ENCODE results near the gene ING3. TPM values are rescaled to one million over a fixed set of nuclear protein-coding genes. Genes with fewer than 3 reads are reported as not detected.

Gene ING3
- total and polyA plus RNA-seq, 3 experiments from 2014 or later = 24.4 to 31.6 (median 30.7) TPM

DNA sequence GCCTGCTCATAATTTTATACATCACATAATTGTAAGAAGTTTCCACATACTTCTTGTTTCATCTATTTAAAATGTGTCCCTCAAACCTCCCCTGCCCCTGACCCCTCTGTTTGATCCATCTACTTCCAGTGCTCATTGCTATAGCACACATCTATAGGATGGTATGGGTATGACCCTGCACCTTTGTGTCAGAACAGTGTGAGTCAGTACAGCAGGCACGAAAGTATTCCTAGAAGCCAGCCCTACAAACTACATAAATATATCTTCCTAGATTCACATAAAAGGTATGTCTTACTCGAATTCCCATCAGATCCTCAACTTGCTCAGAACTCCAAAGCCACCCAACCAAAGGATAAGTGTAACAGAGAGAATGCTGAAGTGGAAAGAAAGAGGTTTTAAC, 25.7 kb upstream of the ING3 start:
- H3K27ac Mint-ChIP-seq = no peak overlapping the region
- no peaks in the 10 kb centered on the region for H3K36me3 Mint-ChIP-seq
- ChIA-PET CTCF (no interaction called here), POLR2A (no interaction called here)
- no peaks in the 10 kb centered on the region for H3K9me3 Mint-ChIP-seq
- no peaks in the 10 kb centered on the region for H3K4me1 Mint-ChIP-seq
- peaks cover 5 to 48% of the 10 kb centered on the region in 2 donors for H3K27me3 Mint-ChIP-seq
- DNase-seq = no peak
- no peaks in the 10 kb centered on the region for H3K4me1 ChIP-seq (ENCODE audit: insufficient read depth, low read length)
- H3K4me3 ChIP-seq (ENCODE audit: low read length) = no peak overlapping the region
- no peak overlapping the region for H3K4me3 Mint-ChIP-seq
- H3K27me3 ChIP-seq (ENCODE audit: insufficient read depth, low read length, poor library complexity, severe bottlenecking) = no peaks in the 10 kb centered on the region
- H3K27ac ChIP-seq (ENCODE audit: low read depth, low read length) = no peak overlapping the region
- no peaks in the 10 kb centered on the region for H3K36me3 ChIP-seq (ENCODE audit: insufficient read depth, low read length)
- H3K9me3 ChIP-seq (ENCODE audit: low read length) = no peaks in the 10 kb centered on the region

DNA sequence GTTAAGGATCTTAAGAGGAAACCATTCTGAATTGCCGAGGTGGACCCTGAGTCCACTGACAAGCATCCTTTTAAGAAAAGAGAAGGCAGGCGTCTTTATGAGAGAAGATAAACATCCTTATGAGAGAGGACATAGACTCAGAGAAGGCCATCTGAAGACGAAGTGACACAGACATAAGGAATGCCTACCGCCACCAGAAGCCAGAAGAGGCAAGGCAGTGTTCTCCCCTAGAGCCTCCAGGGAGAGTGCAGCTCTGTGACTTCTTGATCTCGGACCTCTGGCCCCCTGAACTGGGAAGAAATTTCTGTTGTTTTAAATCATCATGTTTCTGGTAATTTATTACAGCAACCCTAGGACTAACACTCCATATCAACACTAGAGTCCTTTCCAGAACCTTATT, 25.2 kb upstream of the ING3 start:
- H3K4me3 ChIP-seq (ENCODE audit: low read length) = no peak overlapping the region
- Mint-ChIP-seq H3K27ac (no peak overlapping the region), H3K36me3 (no peaks in the 10 kb centered on the region), H3K4me3 (no peak overlapping the region), H3K4me1 (no peaks in the 10 kb centered on the region), H3K27me3 (peaks cover 5 to 53% of the 10 kb centered on the region in 2 donors), H3K9me3 (no peaks in the 10 kb centered on the region)
- no peaks in the 10 kb centered on the region for H3K36me3 ChIP-seq (ENCODE audit: insufficient read depth, low read length)
- ChIA-PET CTCF (no interaction called here), POLR2A (no interaction called here)
- no peak overlapping the region for H3K27ac ChIP-seq (ENCODE audit: low read depth, low read length)
- H3K27me3 ChIP-seq (ENCODE audit: insufficient read depth, low read length, poor library complexity, severe bottlenecking) = no peaks in the 10 kb centered on the region
- no peaks in the 10 kb centered on the region for H3K4me1 ChIP-seq (ENCODE audit: insufficient read depth, low read length)
- no peaks in the 10 kb centered on the region for H3K9me3 ChIP-seq (ENCODE audit: low read length)
- no peak for DNase-seq

DNA sequence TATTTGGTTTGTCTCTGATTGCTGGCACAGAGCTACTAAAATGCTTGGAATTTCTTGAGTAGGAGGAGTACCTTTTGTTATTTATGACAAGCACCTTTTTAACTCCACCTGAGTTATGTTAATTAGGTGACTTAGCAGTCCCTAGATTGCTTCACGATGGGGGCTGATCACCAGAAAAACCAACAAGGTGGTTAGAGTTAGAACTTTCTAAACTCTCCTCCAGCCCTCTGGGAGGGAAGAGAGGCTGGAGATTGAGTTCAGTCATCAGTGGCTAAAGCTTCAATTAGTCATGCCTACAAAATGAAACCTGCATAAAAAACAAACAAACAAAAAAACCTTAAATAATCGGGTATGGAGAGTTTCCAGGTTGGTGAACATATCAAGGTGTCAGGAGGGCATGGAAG, 23.6 kb upstream of the ING3 start:
- no peaks in the 10 kb centered on the region for H3K36me3 Mint-ChIP-seq
- no peaks in the 10 kb centered on the region for H3K27me3 ChIP-seq (ENCODE audit: insufficient read depth, low read length, poor library complexity, severe bottlenecking)
- H3K9me3 Mint-ChIP-seq = no peaks in the 10 kb centered on the region
- ChIA-PET POLR2A (no interaction called here), CTCF (no interaction called here)
- DNase-seq = no peak
- no peak overlapping the region for H3K27ac ChIP-seq (ENCODE audit: low read depth, low read length)
- no peak overlapping the region for H3K4me3 Mint-ChIP-seq
- no peaks in the 10 kb centered on the region for H3K4me1 Mint-ChIP-seq
- no peak overlapping the region for H3K27ac Mint-ChIP-seq
- H3K4me3 ChIP-seq (ENCODE audit: low read length) = no peak overlapping the region
- H3K27me3 Mint-ChIP-seq = peaks cover 5 to 63% of the 10 kb centered on the region in 2 donors
- H3K9me3 ChIP-seq (ENCODE audit: low read length) = no peaks in the 10 kb centered on the region
- H3K4me1 ChIP-seq (ENCODE audit: insufficient read depth, low read length) = no peaks in the 10 kb centered on the region
- no peaks in the 10 kb centered on the region for H3K36me3 ChIP-seq (ENCODE audit: insufficient read depth, low read length)

DNA sequence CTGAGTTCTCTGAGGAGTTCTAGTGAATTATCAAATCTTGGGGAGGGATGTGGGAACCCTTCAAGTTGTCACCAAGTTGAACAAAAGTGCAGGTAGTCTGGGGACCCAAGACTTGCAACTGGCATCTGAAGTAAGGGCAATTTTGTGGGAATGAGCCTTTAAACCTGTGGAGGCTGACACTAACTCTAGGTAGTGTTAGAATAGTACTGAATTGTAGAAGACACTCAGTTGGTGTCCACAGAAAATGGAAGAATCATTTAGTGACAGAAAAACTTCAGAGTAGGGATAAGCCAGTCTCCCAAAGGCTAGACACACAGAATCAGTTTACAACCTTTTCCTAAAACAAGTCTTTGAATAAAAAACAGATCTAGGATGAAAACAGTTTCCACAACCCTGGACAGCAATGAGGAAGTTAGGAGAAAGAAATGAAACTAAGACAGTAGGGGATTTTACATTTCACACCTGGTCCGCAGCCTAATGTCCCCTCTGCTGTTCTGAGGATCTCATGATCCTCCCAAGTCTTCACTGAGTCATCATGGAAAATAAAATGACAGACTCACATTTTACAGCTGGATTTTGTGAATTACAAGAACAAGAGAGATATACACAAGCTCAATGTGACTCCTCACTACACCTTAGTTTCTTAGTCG, 23.0 kb upstream of the ING3 start:
- Histone ChIP-seq H3K4me3 (ENCODE audit: low read length) (no peak overlapping the region), H3K9me3 (ENCODE audit: low read length) (no peaks in the 10 kb centered on the region), H3K27me3 (ENCODE audit: insufficient read depth, low read length, poor library complexity, severe bottlenecking) (no peaks in the 10 kb centered on the region), H3K4me1 (ENCODE audit: insufficient read depth, low read length) (no peaks in the 10 kb centered on the region), H3K36me3 (ENCODE audit: insufficient read depth, low read length) (no peaks in the 10 kb centered on the region), H3K27ac (ENCODE audit: low read depth, low read length) (no peak overlapping the region)
- Mint-ChIP-seq H3K36me3 (no peaks in the 10 kb centered on the region), H3K9me3 (no peaks in the 10 kb centered on the region), H3K4me1 (no peaks in the 10 kb centered on the region), H3K27me3 (peaks cover 5 to 62% of the 10 kb centered on the region in 2 donors), H3K4me3 (no peak overlapping the region), H3K27ac (no peak overlapping the region)
- DNase-seq = no peak
- ChIA-PET POLR2A (no interaction called here), CTCF (no interaction called here)

DNA sequence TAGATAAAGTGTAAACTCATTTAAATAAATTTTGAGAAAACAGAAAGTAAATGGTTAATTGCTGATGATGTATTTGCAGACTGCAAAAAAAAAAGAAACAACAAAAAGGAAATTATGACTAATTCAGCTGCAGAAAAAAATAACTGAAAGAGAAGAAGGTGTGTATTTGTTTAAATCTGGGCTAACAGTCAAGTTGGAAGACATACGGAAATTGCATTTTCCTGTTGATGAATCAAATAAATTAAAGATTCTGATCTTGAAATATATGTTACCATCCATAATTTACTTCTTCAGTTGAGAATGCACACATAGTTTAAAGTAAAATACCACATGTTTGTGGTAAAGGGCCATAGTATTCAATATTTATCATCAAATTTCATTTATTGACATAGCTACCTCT, 19.3 kb upstream of the ING3 start:
- ChIA-PET POLR2A (no interaction called here), CTCF (no interaction called here)
- Histone ChIP-seq H3K27me3 (ENCODE audit: insufficient read depth, low read length, poor library complexity, severe bottlenecking) (no peaks in the 10 kb centered on the region), H3K9me3 (ENCODE audit: low read length) (no peaks in the 10 kb centered on the region), H3K4me3 (ENCODE audit: low read length) (no peak overlapping the region), H3K4me1 (ENCODE audit: insufficient read depth, low read length) (no peaks in the 10 kb centered on the region), H3K27ac (ENCODE audit: low read depth, low read length) (no peak overlapping the region), H3K36me3 (ENCODE audit: insufficient read depth, low read length) (no peaks in the 10 kb centered on the region)
- Mint-ChIP-seq H3K9me3 (no peaks in the 10 kb centered on the region), H3K27ac (peak overlapping the region in 1 of 8 donors; percentile 29), H3K36me3 (no peaks in the 10 kb centered on the region), H3K27me3 (peaks cover 3 to 54% of the 10 kb centered on the region in 2 donors), H3K4me1 (no peaks in the 10 kb centered on the region), H3K4me3 (no peak overlapping the region)
- DNase-seq = no peak

DNA sequence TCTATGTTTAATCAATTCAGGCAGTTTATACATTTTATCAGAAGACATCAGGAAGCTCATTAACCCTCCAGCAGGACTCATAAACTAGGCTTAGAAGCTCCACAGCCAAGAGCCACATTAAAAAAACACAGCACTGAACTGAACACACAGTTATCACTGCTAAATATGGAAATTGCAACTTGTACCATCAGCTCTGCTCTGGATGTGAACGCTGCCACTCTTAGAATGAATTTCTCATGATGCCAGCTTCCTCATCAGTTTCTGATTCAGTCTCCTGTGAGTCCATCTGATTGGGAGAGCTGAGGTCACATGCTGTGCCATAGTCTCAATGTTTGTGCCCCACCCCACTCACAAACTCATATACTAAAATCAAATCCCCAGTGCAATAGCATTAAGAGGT, 17.1 kb upstream of the ING3 start:
- Histone ChIP-seq H3K9me3 (ENCODE audit: low read length) (no peaks in the 10 kb centered on the region), H3K27me3 (ENCODE audit: insufficient read depth, low read length, poor library complexity, severe bottlenecking) (no peaks in the 10 kb centered on the region), H3K27ac (ENCODE audit: low read depth, low read length) (no peak overlapping the region), H3K36me3 (ENCODE audit: insufficient read depth, low read length) (no peaks in the 10 kb centered on the region), H3K4me1 (ENCODE audit: insufficient read depth, low read length) (no peaks in the 10 kb centered on the region), H3K4me3 (ENCODE audit: low read length) (no peak overlapping the region)
- Mint-ChIP-seq H3K27me3 (peaks cover 3 to 38% of the 10 kb centered on the region in 2 donors), H3K4me1 (no peaks in the 10 kb centered on the region), H3K4me3 (no peak overlapping the region), H3K27ac (no peak overlapping the region), H3K36me3 (no peaks in the 10 kb centered on the region), H3K9me3 (no peaks in the 10 kb centered on the region)
- ChIA-PET CTCF (no interaction called here), POLR2A (no interaction called here)
- DNase-seq = no peak

DNA sequence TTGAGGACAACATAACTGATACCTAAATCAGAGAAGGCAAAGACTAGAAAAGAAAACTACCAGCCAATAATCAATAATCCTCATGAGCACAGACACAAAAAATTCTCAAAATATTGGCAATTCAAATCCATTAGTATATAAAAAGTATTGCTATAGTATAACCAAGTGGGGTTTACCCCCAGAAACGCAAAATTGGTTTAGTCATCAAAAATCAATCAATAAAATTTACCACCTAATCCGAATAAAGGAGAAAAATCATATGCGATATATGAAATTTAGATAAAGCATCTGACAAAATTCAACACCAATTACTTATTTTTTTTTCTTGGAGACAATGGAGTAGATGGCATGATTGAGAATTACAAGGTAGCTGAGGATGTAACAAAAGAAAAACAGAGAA, 11.2 kb upstream of the ING3 start:
- no peaks in the 10 kb centered on the region for H3K27me3 ChIP-seq (ENCODE audit: insufficient read depth, low read length, poor library complexity, severe bottlenecking)
- no peak overlapping the region for H3K27ac Mint-ChIP-seq
- H3K27me3 Mint-ChIP-seq = peaks cover 5 to 13% of the 10 kb centered on the region in 2 donors
- H3K4me3 Mint-ChIP-seq = no peak overlapping the region
- H3K9me3 Mint-ChIP-seq = no peaks in the 10 kb centered on the region
- H3K4me1 Mint-ChIP-seq = no peaks in the 10 kb centered on the region
- no peak overlapping the region for H3K27ac ChIP-seq (ENCODE audit: low read depth, low read length)
- ChIA-PET POLR2A (no interaction called here), CTCF (no interaction called here)
- no peaks in the 10 kb centered on the region for H3K36me3 ChIP-seq (ENCODE audit: insufficient read depth, low read length)
- H3K4me3 ChIP-seq (ENCODE audit: low read length) = no peak overlapping the region
- H3K9me3 ChIP-seq (ENCODE audit: low read length) = no peaks in the 10 kb centered on the region
- DNase-seq = no peak
- H3K4me1 ChIP-seq (ENCODE audit: insufficient read depth, low read length) = no peaks in the 10 kb centered on the region
- H3K36me3 Mint-ChIP-seq = no peaks in the 10 kb centered on the region

DNA sequence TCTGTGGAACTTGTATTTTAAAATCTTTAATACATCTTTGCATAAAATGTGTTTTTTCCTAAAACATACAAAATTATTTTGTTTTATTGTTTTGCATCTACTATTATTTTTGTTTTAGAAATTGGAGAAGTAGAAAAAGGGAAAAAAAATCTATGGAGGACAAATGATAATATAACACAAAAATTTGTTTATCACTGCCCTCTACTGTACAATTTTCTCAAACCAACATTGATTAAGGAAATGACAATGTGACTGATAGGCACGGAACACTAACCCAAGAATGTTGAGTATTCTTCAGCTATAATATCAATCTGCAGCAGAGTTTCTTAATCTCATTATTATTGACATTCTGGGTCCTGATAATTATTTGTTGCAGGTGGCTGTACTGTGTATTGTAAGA, 9.5 kb upstream of the ING3 start:
- Mint-ChIP-seq H3K27me3 (peaks cover 1 to 4% of the 10 kb centered on the region in 2 donors), H3K9me3 (no peaks in the 10 kb centered on the region)
- POLR2A ChIA-PET = no interaction called here

DNA sequence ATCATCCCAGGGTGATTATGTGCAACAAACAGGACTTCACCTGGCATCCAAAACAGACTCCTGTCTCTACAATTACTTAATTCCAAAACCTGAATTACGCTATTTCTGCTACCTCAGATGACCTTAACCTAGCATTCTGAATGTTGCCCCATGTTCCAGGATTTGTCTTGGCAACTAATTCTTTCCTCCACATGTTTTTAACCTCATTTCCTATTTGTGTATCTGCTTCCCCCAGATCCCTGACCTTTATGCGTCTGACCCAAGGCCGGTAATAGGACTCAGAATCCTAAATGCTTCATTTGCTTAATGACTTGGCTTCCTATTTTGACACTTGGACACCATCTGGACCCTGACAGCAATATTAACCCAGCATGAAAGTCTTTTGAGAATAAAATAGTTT, 8.7 kb upstream of the ING3 start:
- Histone ChIP-seq H3K4me1 (ENCODE audit: insufficient read depth, low read length) (no peaks in the 10 kb centered on the region), H3K9me3 (ENCODE audit: low read length) (no peaks in the 10 kb centered on the region), H3K36me3 (ENCODE audit: insufficient read depth, low read length) (no peaks in the 10 kb centered on the region), H3K27ac (ENCODE audit: low read depth, low read length) (no peak overlapping the region), H3K4me3 (ENCODE audit: low read length) (no peak overlapping the region), H3K27me3 (ENCODE audit: insufficient read depth, low read length, poor library complexity, severe bottlenecking) (no peaks in the 10 kb centered on the region)
- H3K27ac Mint-ChIP-seq = peak overlapping the region in 1 of 8 donors; percentile 43
- H3K36me3 Mint-ChIP-seq = no peaks in the 10 kb centered on the region
- no peak for DNase-seq
- H3K4me3 Mint-ChIP-seq = no peak overlapping the region
- ChIA-PET CTCF (no interaction called here), POLR2A (no interaction called here)
- no peaks in the 10 kb centered on the region for H3K4me1 Mint-ChIP-seq
- H3K9me3 Mint-ChIP-seq = no peaks in the 10 kb centered on the region
- peaks cover 4 to 10% of the 10 kb centered on the region in 2 donors for H3K27me3 Mint-ChIP-seq

More for the DNA sequence above, 9.5 kb upstream of the ING3 start:
- CTCF ChIA-PET = no interaction called here
- Mint-ChIP-seq H3K4me3 (no peak overlapping the region), H3K27ac (no peak overlapping the region), H3K36me3 (no peaks in the 10 kb centered on the region), H3K4me1 (no peaks in the 10 kb centered on the region)
- Histone ChIP-seq H3K27me3 (ENCODE audit: insufficient read depth, low read length, poor library complexity, severe bottlenecking) (no peaks in the 10 kb centered on the region), H3K36me3 (ENCODE audit: insufficient read depth, low read length) (no peaks in the 10 kb centered on the region), H3K9me3 (ENCODE audit: low read length) (no peaks in the 10 kb centered on the region), H3K4me3 (ENCODE audit: low read length) (no peak overlapping the region), H3K27ac (ENCODE audit: low read depth, low read length) (no peak overlapping the region), H3K4me1 (ENCODE audit: insufficient read depth, low read length) (no peaks in the 10 kb centered on the region)
- no peak for DNase-seq
